Fibroblast of gingiva (primary cell): ENCODE results near the gene FIG4.
"Not testable (repeated sequence)": the region's sequence is repeated elsewhere in the genome, so short reads cannot be mapped to it uniquely, and the experiment has no call there.

Experiments used
- DNase-seq: peaks from one replicate; pipeline ENCODE4 v3.0.0-alpha.2; 2011; ENCODE audit warnings: low read depth

Gene FIG4

GRCh38 chr6:109760208-109760607, 69.1 kb downstream of the FIG4 start:
- no peak for DNase-seq

- no peak for DNase-seq
Measured at GRCh38 chr6:109762166-109762565, 71.1 kb downstream of the FIG4 start.

GRCh38 chr6:109762769-109763441, 71.8 kb downstream of the FIG4 start:
- DNase-seq = no peak

GRCh38 chr6:109766167-109766566, 75.1 kb downstream of the FIG4 start:
- DNase-seq = no peak

GRCh38 chr6:109767961-109768360, 76.9 kb downstream of the FIG4 start:
- DNase-seq = peak; percentile 14

GRCh38 chr6:109768485-109768884, 77.4 kb downstream of the FIG4 start:
- no peak for DNase-seq

GRCh38 chr6:109769213-109769612, 78.1 kb downstream of the FIG4 start:
- DNase-seq = no peak

GRCh38 chr6:109770047-109770446, 79.0 kb downstream of the FIG4 start:
- DNase-seq = no peak

- DNase-seq = no peak
Measured at GRCh38 chr6:109770779-109771178, 79.7 kb downstream of the FIG4 start.

GRCh38 chr6:109771939-109772755, 81.1 kb downstream of the FIG4 start:
- not testable (repeated sequence) for DNase-seq

GRCh38 chr6:109772883-109773431, 81.9 kb downstream of the FIG4 start:
- peak; percentile 29 for DNase-seq

GRCh38 chr6:109781001-109781400, 89.9 kb downstream of the FIG4 start:
- no peak for DNase-seq

GRCh38 chr6:109782491-109782999, 91.4 kb downstream of the FIG4 start:
- DNase-seq = no peak

- no peak for DNase-seq
Measured at GRCh38 chr6:109783250-109783986, 92.3 kb downstream of the FIG4 start.

- no peak for DNase-seq
Measured at GRCh38 chr6:109787312-109787711, 96.2 kb downstream of the FIG4 start.

GRCh38 chr6:109788687-109789086, 97.6 kb downstream of the FIG4 start:
- no peak for DNase-seq

GRCh38 chr6:109790131-109790530, 99.0 kb downstream of the FIG4 start:
- DNase-seq = peak; percentile 42

GRCh38 chr6:109791301-109791700, 100.2 kb downstream of the FIG4 start:
- no peak for DNase-seq

GRCh38 chr6:109793021-109793420, 101.9 kb downstream of the FIG4 start:
- DNase-seq = no peak

- peak; percentile 88 for DNase-seq
Measured at GRCh38 chr6:109793792-109794191, 102.7 kb downstream of the FIG4 start.

GRCh38 chr6:109794201-109794923, 103.3 kb downstream of the FIG4 start:
- DNase-seq = peak; percentile 16
